Measurements from ENCODE around the gene URI1. TPM values are rescaled to one million over a fixed set of nuclear protein-coding genes. Genes with fewer than 3 reads are reported as not detected.

Gene URI1

GRCh38 chr19:30065680-30066606 lies 123.9 kb downstream of the URI1 start:
- Histone ChIP-seq H2BK120ac (ENCODE audit: low read depth, low read length) (no peak overlapping the region), H3K27me3 (ENCODE audit: control insufficient read depth in 3 of 3, insufficient read depth in 3 of 3, low read depth in 1 of 3, low read length in 3 of 3) (peaks cover 0 to 6% (median 0%) of the 10 kb centered on the region in 3 experiments), H3K4me2 (ENCODE audit: insufficient read depth, low read length, poor library complexity, severe bottlenecking) (no peak overlapping the region), H3K4me1 (ENCODE audit: control insufficient read depth in 2 of 2, insufficient read depth in 1 of 2, low read depth in 1 of 2, low read length in 2 of 2) (peaks cover 0 to 17% of the 10 kb centered on the region in 2 donors), H3K14ac (ENCODE audit: low read length) (no peak overlapping the region), H2BK12ac (ENCODE audit: low read length) (no peak overlapping the region), H2AFZ (ENCODE audit: low read length) (no peak overlapping the region), H4K8ac (ENCODE audit: low read depth, low read length) (no peak overlapping the region), H3K4me3 (ENCODE audit: low read length in 2 of 2) (no peak overlapping the region), H3K27ac (replicated peaks; ENCODE audit: low read length) (no peak overlapping the region), H3K9me3 (replicated peaks in 1 of 2; ENCODE audit: control insufficient read depth in 2 of 2, insufficient read depth in 1 of 2, low read depth in 1 of 2, low read length in 2 of 2) (no peaks in the 10 kb centered on the region), H3K23ac (ENCODE audit: low read depth, low read length, poor library complexity) (no peak overlapping the region), H4K91ac (ENCODE audit: low read depth, low read length, poor library complexity) (no peak overlapping the region), H3K4ac (ENCODE audit: low read length) (no peak overlapping the region), H3K9ac (ENCODE audit: low read depth, low read length, poor library complexity) (no peak overlapping the region), H3K36me3 (replicated peaks in 1 of 2; ENCODE audit: control insufficient read depth in 2 of 2, insufficient read depth in 2 of 2, low read length in 2 of 2) (no peaks in the 10 kb centered on the region), H2BK15ac (ENCODE audit: low read length) (no peak overlapping the region), H3K79me1 (ENCODE audit: low read depth, low read length) (no peaks in the 10 kb centered on the region), H2AK5ac (ENCODE audit: low read depth, low read length) (peak overlapping the region; percentile 82), H2BK5ac (ENCODE audit: low read length) (no peak overlapping the region), H3K18ac (ENCODE audit: low read length) (peak overlapping the region; percentile 15)
- WGBS, 2 donors (ENCODE audit: extremely low coverage in 2 of 2, insufficient read length in 2 of 2, insufficient replicate concordance in 1 of 2) = no CpG with 5 or more reads among the region's 5 CpGs
- DNase-seq (ENCODE audit: low spot score) = no peak

Small RNA genes within 50 kb of the gene (small RNA-seq; reads per million reads assigned to genes)
- gene AC008798.1 (ENCODE audit: insufficient read depth) (not detected), gene TAF9P3 (ENCODE audit: insufficient read depth) (not detected)

All from neuronal stem cell (in vitro differentiated cells).